Activated naive CD4-positive, alpha-beta T cell (primary cell): ENCODE measurements around the gene MFNG.

ENCODE experiments used
- DNase-seq, 4 experiments: peaks; one replicate each; lab custom pipeline; 2025; lab: John Stamatoyannopoulos, UW

The MFNG gene

DNA sequence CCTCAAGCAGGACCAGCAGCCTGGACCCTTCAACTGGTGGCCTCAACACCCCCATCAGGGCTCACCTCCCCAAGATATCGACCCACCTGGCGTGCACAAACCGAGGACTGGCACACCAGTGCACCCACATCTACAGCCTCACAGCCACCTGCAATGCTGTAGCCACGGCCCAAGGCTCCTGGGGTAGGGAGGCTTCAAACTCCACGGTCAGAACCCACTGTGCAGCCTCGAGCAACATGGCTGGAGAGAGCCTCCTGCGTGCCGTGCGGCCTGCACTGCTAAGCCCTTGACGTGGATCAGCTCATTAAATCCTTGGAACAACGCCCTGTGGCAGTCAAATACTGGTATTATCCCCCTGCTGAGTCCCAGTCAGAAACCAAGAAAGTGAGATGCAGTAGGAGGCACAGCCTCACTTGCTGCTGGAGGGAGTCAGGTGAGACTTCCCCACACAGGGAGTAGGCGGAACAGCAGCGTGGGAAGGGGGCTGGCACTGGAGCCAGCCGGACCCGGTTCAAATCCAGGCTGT is 28.4 kb upstream of the MFNG start:
- DNase-seq, result no peak

DNA sequence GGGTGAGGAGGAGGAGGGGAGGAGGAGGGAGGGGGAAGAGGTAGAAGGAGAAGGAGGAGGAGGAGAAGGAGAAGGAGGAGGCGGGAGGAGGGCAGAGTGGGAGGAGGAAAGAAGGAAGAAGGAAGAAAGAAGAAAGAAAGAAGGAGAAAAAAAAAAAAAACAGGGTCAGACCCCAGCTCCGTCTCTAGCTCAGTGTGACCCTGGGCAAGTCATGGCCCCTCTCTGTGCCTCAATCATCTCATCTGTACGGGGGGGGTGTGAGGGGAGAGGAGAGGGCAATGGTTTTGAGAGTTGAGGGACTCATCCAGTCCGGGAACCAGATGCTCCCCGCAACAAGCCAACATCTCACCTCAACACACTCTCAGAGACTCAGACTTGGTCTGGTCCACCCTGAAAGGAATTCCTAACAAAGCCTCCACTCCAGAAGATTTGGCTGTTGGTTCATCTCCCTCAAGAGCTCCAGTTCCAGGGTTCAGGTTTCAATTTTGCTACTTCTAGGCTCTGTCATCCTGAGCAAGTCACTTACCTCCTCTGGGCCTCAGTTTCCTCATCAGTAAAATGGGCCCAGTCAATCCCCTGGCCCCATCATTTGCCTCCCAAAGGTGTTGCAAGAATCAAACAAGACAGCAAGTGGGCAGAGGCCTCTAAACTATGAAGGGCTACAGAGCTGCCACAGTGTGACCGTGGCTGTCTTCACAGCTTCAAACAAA is 25.4 kb upstream of the MFNG start:
- DNase-seq, result no peak

DNA sequence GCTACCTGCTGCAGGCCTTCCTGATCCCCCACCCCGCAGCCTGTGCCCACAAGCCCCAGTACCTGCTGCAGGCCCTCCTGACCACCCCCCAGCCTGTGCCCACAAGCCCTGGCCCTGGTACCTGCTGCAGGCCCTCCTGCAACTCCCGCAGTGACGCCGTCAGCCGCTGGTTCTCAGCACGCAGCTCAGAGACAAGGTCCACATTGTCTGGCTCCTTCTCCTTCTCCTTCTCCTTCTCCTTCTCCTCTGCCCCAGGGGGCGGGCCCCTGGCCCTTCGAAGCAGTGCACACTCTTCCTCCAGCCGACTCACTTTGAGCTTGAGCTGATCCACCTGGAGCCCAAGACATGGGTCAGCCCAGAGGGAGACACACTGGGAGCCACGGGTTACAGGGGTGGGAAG is 23.9 kb upstream of the MFNG start:
- no peak for DNase-seq

- DNase-seq, result no peak
These were observed 23.1 kb upstream of the MFNG start for GRCh38 chr22:37509059-37509860.

DNA sequence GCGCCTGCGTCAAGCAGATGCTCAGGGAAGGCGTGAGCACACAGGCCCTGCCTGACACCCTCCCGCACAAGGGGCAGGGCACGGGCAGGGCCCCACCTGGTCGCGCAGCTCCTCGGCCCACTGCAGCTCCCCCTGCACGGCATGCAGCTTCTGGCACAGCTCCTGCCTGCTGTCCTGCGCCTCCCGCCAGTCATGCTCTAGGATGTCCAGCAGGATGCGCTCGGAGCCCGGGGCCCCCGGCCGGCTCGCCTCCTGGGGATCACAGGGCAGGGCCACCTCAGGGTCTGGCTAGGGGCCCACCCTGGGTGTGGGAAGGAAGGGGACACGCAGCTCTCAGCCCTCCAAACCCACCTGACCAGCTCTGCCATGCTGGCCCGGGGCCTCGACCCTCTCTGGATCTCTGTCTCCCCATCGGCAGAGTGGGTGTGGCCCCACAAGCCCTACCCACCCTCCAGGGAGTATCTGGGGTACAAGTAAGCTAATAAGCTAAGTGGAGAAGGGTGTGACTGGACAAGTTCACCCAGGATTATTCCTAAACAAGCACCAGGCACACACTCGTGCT is 22.3 kb upstream of the MFNG start:
- no peak for DNase-seq

GRCh38 chr22:37507731-37508130 is 21.5 kb upstream of the MFNG start:
- no peak for DNase-seq

DNA sequence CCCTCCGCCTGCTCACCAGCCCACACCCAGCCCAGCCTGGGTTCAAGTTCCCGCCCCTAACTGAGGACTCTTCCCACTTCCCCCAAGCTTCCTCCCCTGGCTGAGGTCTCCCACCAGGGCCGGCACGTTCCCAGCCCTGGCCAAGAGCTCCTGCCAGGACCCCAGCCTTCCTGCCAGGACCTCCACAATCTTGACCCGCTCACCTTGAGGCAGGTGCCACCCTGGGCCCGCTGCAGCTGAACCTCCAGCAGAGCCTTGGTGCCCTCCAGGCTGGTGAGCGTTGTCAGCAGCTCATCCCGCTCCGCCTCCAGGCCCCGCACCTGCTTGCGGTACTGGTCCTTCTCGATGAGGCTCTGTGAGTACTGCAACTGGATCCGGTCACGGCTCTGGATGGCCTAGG is 19.8 kb upstream of the MFNG start:
- DNase-seq, result no peak

DNA sequence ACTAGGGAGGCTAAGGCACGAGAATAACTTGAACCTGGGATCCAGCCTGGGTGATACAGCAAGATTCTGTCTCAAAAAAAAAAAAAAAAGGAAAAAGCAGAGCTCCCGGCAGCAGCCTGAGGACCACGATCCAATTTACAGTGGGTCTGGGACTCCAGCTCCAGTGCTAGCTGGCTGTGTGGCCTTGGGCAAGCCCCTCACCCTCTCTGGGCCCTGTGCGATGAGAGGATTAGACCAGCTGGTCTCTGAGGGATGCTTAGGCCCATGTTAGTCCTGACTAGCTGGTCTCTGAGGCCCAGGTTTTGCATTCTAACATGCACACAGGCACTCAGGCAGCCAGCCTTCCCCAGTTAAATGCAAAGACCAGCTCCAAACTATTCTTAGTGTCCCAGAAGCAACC is 19.4 kb upstream of the MFNG start:
- DNase-seq, result no peak

DNA sequence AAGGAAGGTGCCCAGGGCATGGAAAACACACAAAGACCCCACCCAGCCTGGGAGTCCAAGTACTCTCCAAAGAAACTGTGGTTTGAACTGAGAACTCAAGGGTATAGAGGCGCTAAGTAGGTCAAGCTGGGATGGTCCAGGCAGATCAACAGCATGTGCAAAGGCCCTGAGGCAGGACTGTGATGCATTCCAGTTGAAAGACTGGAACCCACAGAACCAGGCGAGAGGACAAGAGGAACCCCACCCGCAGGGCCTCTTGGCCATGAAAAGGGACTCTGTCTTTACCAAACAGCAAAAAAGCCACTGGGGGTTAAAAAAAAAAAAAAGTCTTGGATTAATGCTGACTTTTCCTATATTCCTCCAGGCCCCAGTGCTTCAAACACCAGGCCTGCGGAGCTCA is 18.8 kb upstream of the MFNG start:
- DNase-seq, result no peak

DNA sequence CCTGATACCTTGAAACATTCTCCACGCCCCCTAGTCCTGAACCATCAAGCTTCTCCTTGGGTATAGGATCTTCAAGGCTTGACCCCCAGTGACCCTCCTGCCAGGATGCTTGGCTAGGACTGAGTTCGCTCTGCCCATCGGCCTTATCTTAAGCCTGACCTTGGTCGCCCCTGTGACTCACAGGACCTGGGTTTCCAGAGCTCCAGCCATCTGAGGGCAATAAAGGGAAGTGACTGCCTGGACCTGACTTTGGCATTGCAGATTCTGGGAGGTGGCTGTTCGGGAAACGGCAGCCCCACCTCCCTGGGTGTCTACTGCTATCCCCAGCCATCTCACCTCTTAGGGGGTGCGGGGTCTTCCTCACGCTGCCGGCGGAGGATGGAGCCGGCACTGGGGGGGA is 17.7 kb upstream of the MFNG start:
- no peak for DNase-seq

DNA sequence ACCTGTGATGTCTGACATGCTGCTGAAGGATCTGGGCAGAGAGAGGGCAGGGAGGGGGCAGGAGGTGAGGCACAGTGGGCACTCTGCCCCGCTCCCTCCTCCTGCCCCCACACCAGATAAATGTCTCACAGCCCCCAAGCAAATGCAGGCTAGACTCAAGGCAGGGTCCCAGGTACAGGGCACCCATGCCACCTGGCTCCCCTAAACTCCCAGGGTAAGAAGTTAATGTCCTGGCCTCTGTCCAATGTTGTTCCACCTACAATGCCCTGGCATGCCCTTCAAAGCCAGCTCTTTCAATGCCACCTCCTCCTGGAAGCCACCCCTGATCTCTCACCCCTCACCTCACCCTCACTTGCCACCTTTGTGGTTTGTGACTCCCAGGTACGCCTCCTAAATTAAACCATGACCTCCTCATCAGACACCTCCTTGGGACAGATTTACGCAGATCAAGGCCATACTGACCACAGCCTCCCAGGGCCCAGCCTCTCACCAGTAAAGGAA is 17.0 kb upstream of the MFNG start:
- no peak for DNase-seq

DNA sequence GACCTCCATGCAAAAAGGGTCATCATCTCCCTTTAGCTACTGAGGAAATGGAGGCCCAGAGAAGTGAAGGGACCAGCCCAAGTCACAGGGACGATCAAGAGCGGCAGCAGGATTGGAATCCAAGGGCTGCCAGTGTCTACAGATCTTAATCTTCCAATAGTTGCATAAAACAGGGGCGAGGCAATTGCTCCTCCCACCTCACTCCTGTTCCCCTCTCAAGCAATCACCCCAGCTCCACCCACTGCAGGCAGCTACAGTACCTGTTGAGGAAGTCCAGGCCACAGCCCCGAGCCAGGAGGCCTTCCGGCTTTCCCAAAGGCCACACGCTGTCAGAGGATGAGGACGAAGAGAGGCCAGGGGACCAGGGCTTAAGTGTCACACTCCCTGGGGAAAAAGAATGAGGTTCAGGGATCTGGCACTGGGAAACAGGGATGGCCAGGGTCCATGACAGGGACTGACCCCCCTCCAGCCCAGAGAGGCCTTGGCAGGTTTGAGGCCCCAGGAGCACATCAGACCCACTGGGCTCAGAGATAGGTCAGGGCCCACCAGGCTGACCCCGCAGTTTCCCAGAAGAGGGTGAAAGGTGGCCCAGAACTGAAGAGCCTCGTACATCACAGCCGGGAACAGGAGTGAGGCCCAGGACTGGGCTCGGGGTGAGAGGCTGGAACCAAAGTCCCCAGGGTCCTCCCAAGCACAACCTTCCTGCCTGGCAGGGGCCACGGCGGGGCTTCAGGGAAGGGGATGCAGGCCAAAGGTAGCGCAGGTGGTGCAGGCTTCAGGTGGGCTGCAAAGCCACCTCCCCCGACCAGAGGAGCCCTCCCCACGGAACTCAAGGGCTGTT is 16.4 kb upstream of the MFNG start:
- DNase-seq, result no peak

DNA sequence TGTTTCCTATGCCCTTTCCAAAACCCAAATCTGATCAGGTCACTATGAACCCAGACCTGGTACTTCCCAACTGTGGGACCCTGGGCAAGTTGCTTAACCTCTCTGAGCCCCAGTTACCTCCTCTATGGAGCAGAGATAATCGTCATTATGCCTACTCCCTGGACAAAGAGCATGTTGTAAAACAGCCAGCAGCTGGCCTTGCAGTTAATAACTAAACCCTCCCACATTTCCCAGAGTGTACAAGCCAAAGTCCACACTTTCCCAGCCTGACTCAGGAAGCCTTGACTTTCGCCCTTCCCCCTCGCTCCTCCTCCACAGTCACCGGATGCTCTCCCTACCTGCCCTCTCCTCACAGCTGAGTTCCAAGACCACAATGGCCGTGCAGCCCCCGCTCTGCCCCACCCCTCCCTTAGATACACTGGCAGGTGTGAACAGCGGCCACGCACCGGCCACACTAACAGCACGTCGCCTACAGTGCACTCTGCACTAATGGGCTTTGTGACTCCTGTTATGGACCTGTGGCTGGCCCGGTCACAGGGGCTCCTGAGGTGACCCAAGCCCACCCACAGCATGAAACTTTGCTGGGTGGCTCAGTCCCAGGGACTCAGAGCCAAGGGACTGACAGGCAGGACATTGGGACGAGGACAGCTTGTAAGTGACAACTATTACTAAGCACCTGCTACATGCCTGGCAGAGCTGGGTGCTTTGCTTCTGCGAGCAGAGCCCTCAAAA is 15.6 kb upstream of the MFNG start:
- no peak for DNase-seq

- DNase-seq, result no peak
These were observed 14.8 kb upstream of the MFNG start for GRCh38 chr22:37500745-37501609.

DNA sequence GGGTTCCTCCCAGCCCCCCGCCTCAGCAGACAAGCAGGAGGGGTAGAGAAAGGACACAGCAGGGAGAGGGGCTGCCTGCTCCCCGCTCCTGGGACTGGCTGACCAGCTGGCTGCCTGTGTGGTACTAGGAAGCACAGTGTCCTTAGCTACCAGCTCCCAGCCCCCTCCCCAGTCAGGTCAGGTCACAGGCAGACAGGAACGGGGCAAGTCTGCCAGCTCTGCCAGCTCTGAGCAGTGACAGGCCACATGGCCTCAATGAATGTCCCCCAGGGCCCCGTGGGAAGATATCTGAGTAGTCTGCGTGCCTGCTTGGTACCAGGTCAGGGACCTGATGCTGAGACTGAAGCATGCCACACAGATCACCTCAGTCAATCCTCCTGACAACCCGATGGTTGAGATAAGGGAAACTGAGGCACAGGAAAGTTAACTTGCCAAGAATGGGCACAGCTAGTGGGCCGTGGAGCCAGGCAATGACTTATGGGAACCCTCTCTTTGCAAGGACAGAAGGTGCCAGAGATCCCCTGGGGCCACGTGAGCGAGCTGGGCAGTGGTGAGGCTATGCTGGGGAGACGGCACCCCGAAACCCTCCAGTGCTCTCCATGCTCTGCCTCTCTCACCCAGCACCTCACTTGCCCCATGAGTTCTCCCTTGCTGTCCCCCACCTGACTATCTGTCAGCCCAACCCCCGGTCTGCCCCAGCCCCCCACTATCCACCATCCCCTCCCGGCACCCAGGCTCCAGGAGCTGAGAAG is 13.8 kb upstream of the MFNG start:
- DNase-seq, result no peak

- DNase-seq, result no peak
These were observed 13.0 kb upstream of the MFNG start for GRCh38 chr22:37499027-37499707.

DNA sequence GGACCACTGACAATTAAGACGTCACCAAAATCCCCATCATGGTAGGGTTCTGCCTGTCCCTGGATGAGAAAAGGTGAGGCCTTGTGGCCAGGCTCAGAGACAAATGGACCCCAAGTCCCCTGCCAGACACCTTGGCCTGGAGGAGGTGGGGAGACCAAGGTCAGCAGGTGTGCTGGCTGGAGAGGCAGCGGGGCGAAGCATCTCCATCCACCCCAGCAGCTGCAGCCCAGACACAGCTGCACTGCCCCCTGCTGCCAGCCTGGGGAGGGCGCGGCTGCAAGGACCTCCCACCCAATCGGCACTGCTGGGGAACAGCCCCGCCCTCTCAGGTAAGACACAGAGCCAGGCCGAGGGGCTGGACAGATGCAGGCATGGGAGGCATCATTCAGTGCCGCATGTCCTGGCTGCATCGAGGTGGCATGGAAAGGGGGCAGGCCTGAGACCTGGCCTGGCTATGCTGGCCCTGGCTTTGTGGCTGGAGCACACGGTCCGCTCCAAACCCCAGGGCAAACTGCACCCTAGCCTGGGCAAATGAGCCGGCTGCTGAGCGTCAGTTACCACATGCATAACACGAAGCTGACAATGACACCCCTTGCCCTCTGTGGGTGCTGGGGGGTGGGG is 12.2 kb upstream of the MFNG start:
- DNase-seq, result peak in 3 of 4 experiments; percentile 28 to 72 (median 36)

DNA sequence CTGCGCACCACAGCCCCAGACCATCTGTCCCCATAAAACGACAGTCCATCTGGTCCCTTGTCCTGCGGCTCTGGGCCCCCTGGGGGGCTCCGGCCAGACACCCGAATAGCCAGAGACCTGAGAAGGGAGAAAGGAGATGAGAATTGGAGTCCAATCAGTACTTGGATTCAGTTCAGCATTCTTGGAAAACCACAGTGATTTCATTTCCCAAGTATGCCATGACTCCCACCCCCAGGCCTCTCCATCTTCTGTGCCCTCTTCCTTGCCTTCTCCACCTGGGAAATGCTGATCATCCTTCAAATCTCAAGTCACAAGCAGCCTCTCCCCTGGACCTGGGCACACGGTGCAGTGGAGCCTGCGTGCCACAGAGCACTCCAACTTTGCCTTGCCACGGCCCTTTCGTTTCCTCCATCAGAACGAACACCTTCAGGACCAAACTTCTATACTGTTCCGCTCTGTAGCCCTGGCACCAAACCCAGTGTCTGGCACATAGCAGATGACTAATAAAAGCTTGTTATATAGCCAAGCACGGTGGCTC is 10.9 kb upstream of the MFNG start:
- no peak for DNase-seq
